Right atrium auricular region (tissue), 2 donors: Measurements from ENCODE around the gene DPT. TPM values are rescaled to one million over a fixed set of nuclear protein-coding genes. Genes with fewer than 3 reads are reported as not detected.
A peak's percentile ranks its signal among the peaks of the same experiment; 100 is the strongest.

Source experiments
- DNase-seq: peaks from one replicate; pipeline ENCODE4 v3.0.0-alpha.2; 2019; ENCODE audit warnings: low spot score
- H3K27ac ChIP-seq, 2 donors: fragments of 200-600 bp; sonication (generic); 1 replicate in 1 of 2; 2 replicates in 1 of 2; pipeline ENCODE4 v1.5.1; 2016 to 2019
- H3K27me3 ChIP-seq, 2 donors: fragments of 200-600 bp; sonication (generic); one replicate each; pipeline versions ENCODE4 v1.5.1 to v1.6.0; 2017 to 2019
- H3K36me3 ChIP-seq: fragments of 200-600 bp; sonication (generic); one replicate; pipeline ENCODE4 v1.5.1; 2016
- H3K4me1 ChIP-seq, 2 donors: fragments of 200-600 bp; sonication (generic); one replicate each; pipeline versions ENCODE4 v1.5.1 to v1.6.0; 2017 to 2019
- H3K4me3 ChIP-seq, 2 donors: fragments of 200-600 bp; sonication (generic); 1 replicate in 1 of 2; 2 replicates in 1 of 2; pipeline ENCODE4 v1.5.1; 2017 to 2019; ENCODE audit warnings: mild to moderate bottlenecking in 1 of 2, moderate library complexity in 1 of 2
- H3K9me3 ChIP-seq, 2 donors: fragments of 200-600 bp; sonication (generic); one replicate each; pipeline ENCODE4 v1.5.1; 2019
- total RNA-seq, 2 donors: library from RNA; depleted of rRNA; stranded (reverse); fragments of >200 nt; gene quantifications; one replicate each; pipeline ENCODE4 v1.1.0, GENCODE V29; 2016
- TF ChIP-seq, protein P1 (sequence below), 2 donors: fragments of 200-600 bp; sonication (generic); IDR thresholded peaks; one replicate each; pipeline ENCODE4 v1.5.1; 2019; ENCODE audit warnings: antibody characterized with exemption in 2 of 2

The DPT gene
- total RNA-seq, 2 donors from 2014 or later: 52.2 to 71.3 TPM

DNA sequence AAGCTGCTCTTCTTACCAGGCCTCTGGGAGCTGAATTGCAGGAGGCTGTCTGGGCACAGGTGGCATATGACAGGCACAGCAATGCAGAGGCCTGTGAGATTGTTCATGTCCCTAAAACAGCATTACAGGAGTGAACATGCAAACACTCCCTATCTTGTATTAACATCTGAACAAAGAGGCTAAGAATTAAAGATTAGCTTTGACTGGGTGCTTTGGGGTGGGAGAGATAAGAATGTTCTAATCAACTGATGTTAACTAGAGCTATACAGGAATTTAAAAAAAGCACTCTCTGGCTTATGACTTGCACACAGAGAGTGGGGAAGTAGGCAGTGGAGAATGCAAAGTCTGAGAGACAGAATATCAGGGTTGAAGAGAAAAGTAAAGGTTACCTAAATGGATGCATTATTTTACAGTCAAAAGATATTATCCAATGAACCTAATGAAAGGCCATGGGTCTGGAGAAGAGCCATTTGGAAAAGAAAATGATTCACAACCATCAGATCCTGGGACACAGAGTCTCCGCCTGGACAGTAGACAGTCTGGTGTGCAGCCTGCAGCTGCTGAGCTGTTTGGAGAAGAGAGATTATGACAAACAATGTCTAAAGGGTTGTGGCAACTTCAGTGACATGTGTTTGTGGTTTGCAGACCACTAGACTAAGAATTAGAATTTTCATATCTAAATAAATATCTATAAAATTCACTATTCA lies 20.2 kb downstream of the DPT start:
- no peaks in the 10 kb centered on the region for H3K9me3 ChIP-seq
- TF ChIP-seq, protein P1, sequence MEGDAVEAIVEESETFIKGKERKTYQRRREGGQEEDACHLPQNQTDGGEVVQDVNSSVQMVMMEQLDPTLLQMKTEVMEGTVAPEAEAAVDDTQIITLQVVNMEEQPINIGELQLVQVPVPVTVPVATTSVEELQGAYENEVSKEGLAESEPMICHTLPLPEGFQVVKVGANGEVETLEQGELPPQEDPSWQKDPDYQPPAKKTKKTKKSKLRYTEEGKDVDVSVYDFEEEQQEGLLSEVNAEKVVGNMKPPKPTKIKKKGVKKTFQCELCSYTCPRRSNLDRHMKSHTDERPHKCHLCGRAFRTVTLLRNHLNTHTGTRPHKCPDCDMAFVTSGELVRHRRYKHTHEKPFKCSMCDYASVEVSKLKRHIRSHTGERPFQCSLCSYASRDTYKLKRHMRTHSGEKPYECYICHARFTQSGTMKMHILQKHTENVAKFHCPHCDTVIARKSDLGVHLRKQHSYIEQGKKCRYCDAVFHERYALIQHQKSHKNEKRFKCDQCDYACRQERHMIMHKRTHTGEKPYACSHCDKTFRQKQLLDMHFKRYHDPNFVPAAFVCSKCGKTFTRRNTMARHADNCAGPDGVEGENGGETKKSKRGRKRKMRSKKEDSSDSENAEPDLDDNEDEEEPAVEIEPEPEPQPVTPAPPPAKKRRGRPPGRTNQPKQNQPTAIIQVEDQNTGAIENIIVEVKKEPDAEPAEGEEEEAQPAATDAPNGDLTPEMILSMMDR (IDR thresholded peaks at IDR 0.05): no peak
- no peak for DNase-seq
- no peaks in the 10 kb centered on the region for H3K27me3 ChIP-seq
- H3K4me3 ChIP-seq: peak overlapping the region in 1 of 2 donors; percentile 1
- peak overlapping the region; percentile 29 to 79 for H3K27ac ChIP-seq
- H3K4me1 ChIP-seq: peaks cover 0 to 14% of the 10 kb centered on the region in 2 donors
- no peaks in the 10 kb centered on the region for H3K36me3 ChIP-seq

DNA sequence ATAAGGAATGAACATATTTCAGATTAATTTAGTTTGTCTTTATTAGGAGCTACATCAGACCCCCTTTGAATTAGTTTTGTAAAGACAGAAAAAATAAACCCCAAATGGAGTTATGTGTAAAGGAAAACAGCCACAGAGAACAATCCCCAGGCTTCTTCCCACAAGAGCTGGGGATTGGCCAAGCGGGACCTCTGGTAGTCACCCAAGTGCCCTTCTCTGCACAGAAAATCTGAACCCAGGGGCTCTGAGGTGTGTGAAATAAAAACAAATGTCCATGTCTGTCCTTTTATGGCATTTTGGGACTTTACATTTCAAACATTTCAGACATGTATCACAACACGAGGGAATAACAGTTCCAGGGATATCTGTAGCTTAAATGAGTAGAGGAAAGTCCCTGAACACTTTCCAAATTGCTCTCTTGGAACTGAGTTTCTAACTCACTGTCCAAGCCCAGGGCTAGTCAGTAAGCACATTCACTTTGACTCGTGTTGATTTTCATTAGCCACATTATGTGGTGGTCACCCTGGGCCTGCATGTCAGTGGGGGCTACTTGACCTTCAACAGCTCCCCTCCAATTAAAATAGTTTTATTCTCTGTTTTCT lies 22.5 kb downstream of the DPT start:
- H3K27me3 ChIP-seq: no peaks in the 10 kb centered on the region
- H3K4me1 ChIP-seq: peaks cover 0 to 14% of the 10 kb centered on the region in 2 donors
- no peaks in the 10 kb centered on the region for H3K36me3 ChIP-seq
- no peak overlapping the region for H3K4me3 ChIP-seq
- no peak for DNase-seq
- H3K27ac ChIP-seq: no peak overlapping the region
- TF ChIP-seq, protein P1 (IDR thresholded peaks at IDR 0.05): no peak
- no peaks in the 10 kb centered on the region for H3K9me3 ChIP-seq

DNA sequence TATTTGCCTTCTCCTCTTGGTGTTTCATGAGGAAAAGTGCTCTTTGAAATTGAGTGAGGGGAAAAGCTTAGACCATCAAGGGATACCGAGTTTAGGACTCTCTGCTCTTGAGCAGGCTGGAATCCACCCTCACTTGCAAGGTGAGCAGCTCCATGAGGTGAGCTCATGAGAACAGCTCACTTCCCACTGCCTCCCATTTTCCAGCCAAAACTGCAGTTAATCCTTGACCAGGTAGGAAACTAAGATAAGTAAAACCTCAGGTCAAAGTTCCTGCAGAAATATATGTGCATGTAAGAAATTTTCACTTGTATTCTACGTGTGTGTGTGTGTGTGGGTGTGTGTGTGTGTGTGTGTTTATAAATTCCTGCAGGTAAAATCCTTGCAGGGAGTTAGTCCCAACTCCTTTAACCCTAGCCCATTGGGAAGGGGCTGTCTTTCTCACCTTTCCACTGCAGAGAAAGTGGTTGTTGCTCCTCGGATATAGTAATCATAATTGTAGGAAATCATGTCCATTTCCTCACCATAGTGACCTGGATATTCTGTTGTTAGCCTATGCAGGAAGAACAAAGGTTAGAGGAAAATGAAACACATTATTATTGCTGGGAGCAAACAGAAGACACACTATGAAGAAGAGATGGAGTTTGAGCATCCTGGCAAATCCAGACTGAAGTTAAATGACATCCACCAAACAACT lies 28.3 kb downstream of the DPT start:
- H3K4me3 ChIP-seq: no peak overlapping the region
- H3K9me3 ChIP-seq: no peaks in the 10 kb centered on the region
- H3K4me1 ChIP-seq: no peaks in the 10 kb centered on the region
- no peaks in the 10 kb centered on the region for H3K27me3 ChIP-seq
- no peak for DNase-seq
- TF ChIP-seq, protein P1 (IDR thresholded peaks at IDR 0.05): no peak
- no peak overlapping the region for H3K27ac ChIP-seq
- H3K36me3 ChIP-seq: no peaks in the 10 kb centered on the region

DNA sequence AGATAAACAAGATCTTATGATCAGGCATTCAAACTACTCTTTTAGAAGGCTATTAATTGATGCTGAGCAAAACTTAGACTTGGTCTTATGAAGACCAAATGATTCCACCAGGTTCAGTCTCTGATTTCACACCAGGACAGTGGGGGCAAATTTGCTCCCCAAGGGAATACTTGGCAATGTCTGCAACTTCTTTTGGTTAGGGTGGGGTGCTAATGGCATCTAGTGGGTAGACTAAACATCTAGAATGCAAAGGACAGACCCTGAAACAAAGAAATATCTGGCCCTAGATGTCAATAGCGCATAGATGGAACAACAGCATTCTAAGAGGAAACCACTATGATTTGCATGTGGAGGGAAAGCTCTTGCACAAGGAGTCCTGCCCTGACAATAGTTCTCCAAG lies 30.6 kb downstream of the DPT start:
- Histone ChIP-seq H3K9me3 (no peaks in the 10 kb centered on the region), H3K4me3 (no peak overlapping the region), H3K4me1 (no peaks in the 10 kb centered on the region), H3K27me3 (no peaks in the 10 kb centered on the region), H3K36me3 (no peaks in the 10 kb centered on the region), H3K27ac (no peak overlapping the region)
- DNase-seq: no peak
- TF ChIP-seq, protein P1 (IDR thresholded peaks at IDR 0.05): no peak

DNA sequence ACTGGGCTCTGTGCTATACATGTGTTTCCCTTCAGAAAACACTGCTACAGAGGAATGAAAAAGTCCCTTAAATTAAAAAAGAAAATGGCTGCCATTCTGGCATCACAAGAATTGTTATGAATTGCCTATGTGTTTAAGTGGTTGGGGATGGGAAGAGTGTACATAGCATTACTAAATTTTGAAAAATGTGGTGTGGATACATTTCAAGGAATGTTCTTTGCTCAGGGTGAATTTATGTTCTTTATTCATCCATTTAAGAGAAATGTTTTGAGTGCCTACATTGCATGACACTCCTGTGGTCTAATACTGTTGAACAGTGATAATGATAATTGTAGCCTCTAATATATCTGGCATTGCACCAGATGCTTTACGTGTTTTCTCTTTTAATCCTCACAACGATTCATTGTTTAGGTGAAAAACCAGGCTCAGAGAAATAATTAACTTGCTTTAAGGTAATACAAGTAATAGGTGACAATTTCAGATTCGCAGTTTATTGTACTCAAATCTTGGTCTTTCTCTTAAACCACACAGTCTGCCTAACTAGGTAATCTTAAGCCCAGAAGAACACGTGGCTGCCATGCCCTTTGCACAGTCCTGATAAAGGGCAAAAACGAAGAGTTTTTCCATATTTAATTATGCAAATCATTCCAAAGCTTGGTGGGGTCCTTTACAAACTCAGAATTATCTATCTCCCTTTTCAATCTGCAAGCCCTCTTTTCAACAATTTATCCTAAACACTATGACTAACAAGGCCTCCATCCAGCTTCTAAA lies 31.5 kb downstream of the DPT start:
- no peaks in the 10 kb centered on the region for H3K9me3 ChIP-seq
- no peaks in the 10 kb centered on the region for H3K4me1 ChIP-seq
- H3K36me3 ChIP-seq: no peaks in the 10 kb centered on the region
- TF ChIP-seq, protein P1 (IDR thresholded peaks at IDR 0.05): no peak
- H3K4me3 ChIP-seq: no peak overlapping the region
- H3K27ac ChIP-seq: no peak overlapping the region
- no peaks in the 10 kb centered on the region for H3K27me3 ChIP-seq
- no peak for DNase-seq
